Adrenal gland (tissue), 5 donors: Measurements from ENCODE around the gene ADM2.

ENCODE experiments used
- POLR2A ChIP-seq, 2 donors: fragments of 450-650 bp; IDR thresholded peaks; one replicate each; pipeline ENCODE4 v1.6.1; 2017; ENCODE audit warnings: antibody characterized with exemption in 2 of 2, mild to moderate bottlenecking in 2 of 2, moderate library complexity in 1 of 2
- TF ChIP-seq, protein P1 (sequence below), 6 experiments: fragments of 450-650 bp in 4 of 6; fragments of 200-600 bp in 2 of 6; sonication (generic) in 1 of 6; IDR thresholded peaks; 1 replicate in 5 of 6; 2 replicates in 1 of 6; pipeline versions ENCODE4 v1.5.1 to v1.8.0; 2016 to 2021; ENCODE audit warnings: antibody characterized with exemption in 6 of 6, mild to moderate bottlenecking in 2 of 6, moderate library complexity in 1 of 6
- donor health status: DM: no; HTN: no; CAD: no.

DNA sequence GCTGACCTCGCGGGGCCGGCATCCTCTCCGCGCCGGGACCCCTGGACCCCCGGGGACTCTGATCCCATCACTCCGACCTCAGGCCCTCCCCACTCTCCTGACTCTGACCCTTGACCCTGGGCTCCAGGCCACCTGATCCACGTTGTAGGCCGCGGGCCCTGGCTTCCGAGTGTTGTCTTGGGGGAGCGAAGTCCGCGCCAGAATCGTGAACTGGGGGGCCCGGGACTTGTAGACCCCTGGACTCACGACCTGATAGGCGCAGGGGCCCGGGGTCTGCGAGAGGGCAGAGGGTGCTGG, 49.2 kb downstream of the ADM2 start:
- TF ChIP-seq, protein P1, sequence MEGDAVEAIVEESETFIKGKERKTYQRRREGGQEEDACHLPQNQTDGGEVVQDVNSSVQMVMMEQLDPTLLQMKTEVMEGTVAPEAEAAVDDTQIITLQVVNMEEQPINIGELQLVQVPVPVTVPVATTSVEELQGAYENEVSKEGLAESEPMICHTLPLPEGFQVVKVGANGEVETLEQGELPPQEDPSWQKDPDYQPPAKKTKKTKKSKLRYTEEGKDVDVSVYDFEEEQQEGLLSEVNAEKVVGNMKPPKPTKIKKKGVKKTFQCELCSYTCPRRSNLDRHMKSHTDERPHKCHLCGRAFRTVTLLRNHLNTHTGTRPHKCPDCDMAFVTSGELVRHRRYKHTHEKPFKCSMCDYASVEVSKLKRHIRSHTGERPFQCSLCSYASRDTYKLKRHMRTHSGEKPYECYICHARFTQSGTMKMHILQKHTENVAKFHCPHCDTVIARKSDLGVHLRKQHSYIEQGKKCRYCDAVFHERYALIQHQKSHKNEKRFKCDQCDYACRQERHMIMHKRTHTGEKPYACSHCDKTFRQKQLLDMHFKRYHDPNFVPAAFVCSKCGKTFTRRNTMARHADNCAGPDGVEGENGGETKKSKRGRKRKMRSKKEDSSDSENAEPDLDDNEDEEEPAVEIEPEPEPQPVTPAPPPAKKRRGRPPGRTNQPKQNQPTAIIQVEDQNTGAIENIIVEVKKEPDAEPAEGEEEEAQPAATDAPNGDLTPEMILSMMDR (IDR thresholded peaks at IDR 0.05), result no peak
- TF ChIP-seq POLR2A (IDR thresholded peaks at IDR 0.05), result no peak
